K562 (cell line): ENCODE measurements around the gene RPS6KA2. TPM values are rescaled to one million over a fixed set of nuclear protein-coding genes. Genes with fewer than 3 reads are reported as not detected.

ENCODE experiments used
- ATAC-seq: fragments of 200-7000 bp; cut with Tn5 transposase; 3 replicates; pipeline ENCODE4 v1.9.1; 2020; ENCODE audit warnings: moderate library complexity
- BruUV-seq: library from RNA; stranded (reverse); fragments of 400-500 nt; replicated peaks from 2 replicates; lab custom pipeline; 2021; lab: Mats Ljungman, UMichigan
- CTCF ChIA-PET: fragments of 300-600 bp; formaldehyde crosslinking; extraction: SDS; loops from one replicate; lab custom pipeline; 2021; ENCODE audit warnings: low intra/inter-chr PET ratio; lab: Yijun Ruan, JAX
- POLR2A ChIA-PET: fragments of 300-600, 350-650 bp; sonication (Branson Sonifier 250); formaldehyde crosslinking; extraction: SDS; loops from one replicate; lab custom pipeline; 2021; ENCODE audit warnings: antibody characterized with exemption, inconsistent platforms; lab: Yijun Ruan, JAX
- DNase-seq, 4 experiments: peaks; one replicate each; pipeline versions ENCODE4 v3.0.0 to v3.0.0-alpha.2; 2011 to 2018; ENCODE audit warnings: low spot score in 3 of 4, mixed read lengths in 3 of 4; ENCODE audit errors: extremely low read depth in 1 of 4
- FAIRE-seq: peaks from 2 replicates; lab custom pipeline; 2011; peaks lifted over from hg19 to GRCh38; lab: Jason Lieb, UNC
- H2AFZ ChIP-seq: 2 replicates; pipeline ENCODE4 v1.6.0; 2011; ENCODE audit warnings: low read depth, low read length, control low read depth, inconsistent platforms
- H3K27ac ChIP-seq: fragments of 200-600 bp; 3 replicates; pipeline ENCODE4 v1.8.0; 2011; ENCODE audit warnings: low read depth, mild to moderate bottlenecking, control low read depth, inconsistent platforms, low read length, moderate library complexity, mixed read lengths; ENCODE audit errors: extremely low read depth
- H3K27me3 ChIP-seq, 2 experiments: fragments of 300-600 bp in 1 of 2; 2 replicates in 1 of 2; 3 replicates in 1 of 2; pipeline versions ENCODE4 v1.6.0 to v1.8.0; 2011; ENCODE audit warnings: inconsistent platforms in 2 of 2, low read length in 2 of 2, mild to moderate bottlenecking in 1 of 2, mixed read lengths in 1 of 2, moderate library complexity in 1 of 2; ENCODE audit not compliant: control insufficient read depth in 2 of 2, insufficient read depth in 2 of 2
- H3K36me3 ChIP-seq: fragments of 300-600 bp; 3 replicates; pipeline ENCODE4 v1.8.0; 2011; ENCODE audit warnings: mild to moderate bottlenecking, low read length, inconsistent platforms; ENCODE audit not compliant: control insufficient read depth, insufficient read depth
- H3K4me1 ChIP-seq, 2 experiments: fragments of 200-600 bp in 1 of 2; replicated peaks in 1 of 2; 2 replicates in 1 of 2; 3 replicates in 1 of 2; pipeline versions ENCODE4 v1.5.1 to v1.8.0; 2011; ENCODE audit warnings: inconsistent platforms in 2 of 2, low read length in 2 of 2, mild to moderate bottlenecking in 1 of 2, mixed read lengths in 1 of 2, moderate library complexity in 1 of 2; ENCODE audit not compliant: control insufficient read depth in 2 of 2, insufficient read depth in 2 of 2
- H3K4me2 ChIP-seq: 2 replicates; pipeline ENCODE4 v1.6.1; 2011; ENCODE audit warnings: low read length, control low read depth, inconsistent platforms, mixed read lengths; ENCODE audit not compliant: insufficient read depth
- H3K4me3 ChIP-seq: fragments of 200-600 bp; sonication (generic), shearing (Covaris generic); 2 replicates; pipeline ENCODE4 v1.5.1; 2016; ENCODE audit warnings: control low read depth, inconsistent platforms
- H3K79me2 ChIP-seq: fragments of 200-600 bp; 3 replicates; pipeline ENCODE4 v1.8.0; 2011; ENCODE audit warnings: low read length, inconsistent platforms; ENCODE audit not compliant: control insufficient read depth, insufficient read depth
- H3K9ac ChIP-seq, 2 experiments: 2 replicates each; pipeline versions ENCODE4 v1.6.0 to v1.6.1; 2011; ENCODE audit warnings: low read depth in 2 of 2, low read length in 2 of 2, control low read depth in 1 of 2, inconsistent platforms in 1 of 2, mild to moderate bottlenecking in 1 of 2, mixed read lengths in 1 of 2; ENCODE audit not compliant: insufficient read depth in 1 of 2
- H3K9me1 ChIP-seq: one replicate; pipeline ENCODE4 v1.6.0; 2011; ENCODE audit warnings: inconsistent platforms, mild to moderate bottlenecking, low read length, moderate library complexity; ENCODE audit not compliant: control insufficient read depth, insufficient read depth
- H3K9me3 ChIP-seq: replicated peaks from 2 replicates; pipeline ENCODE4 v1.5.1; 2011; ENCODE audit warnings: low read depth, low read length, inconsistent platforms; ENCODE audit not compliant: control insufficient read depth, insufficient read depth
- H4K20me1 ChIP-seq: replicated peaks from 2 replicates; pipeline ENCODE4 v1.6.1; 2011; ENCODE audit warnings: low read length, inconsistent platforms, mixed read lengths; ENCODE audit not compliant: control insufficient read depth, insufficient read depth
- CBX3 ChIP-seq, 2 experiments: IDR thresholded peaks; 1 replicate in 1 of 2; 2 replicates in 1 of 2; pipeline ENCODE4 v1.6.1; 2012; ENCODE audit warnings: inconsistent platforms in 2 of 2, low read length in 2 of 2, borderline replicate concordance in 1 of 2, control low read depth in 1 of 2
- DEAF1 ChIP-seq: fragments of 450-650 bp; formaldehyde crosslinking; IDR thresholded peaks from 2 replicates; pipeline ENCODE4 v1.4.0; 2020; ENCODE audit warnings: mild to moderate bottlenecking, moderate library complexity
- GTF2E2 ChIP-seq: fragments of 200-800 bp; sonication (Bioruptor generic); IDR thresholded peaks from 2 replicates; pipeline ENCODE4 v1.6.1; 2016; ENCODE audit warnings: missing genetic modification characterization, missing compliant biosample characterization
- KAT7 ChIP-seq: sonication (generic); formaldehyde crosslinking; IDR thresholded peaks from 2 replicates; pipeline ENCODE4 v1.8.0; 2022; ENCODE audit warnings: missing genetic modification reagents, mild to moderate bottlenecking, borderline replicate concordance
- LEF1 ChIP-seq: fragments of 450-650 bp; IDR thresholded peaks from 2 replicates; pipeline ENCODE4 v1.6.1; 2016; ENCODE audit warnings: mild to moderate bottlenecking
- NEUROD1 ChIP-seq: fragments of 150-350 bp; IDR thresholded peaks from 2 replicates; pipeline ENCODE4 v1.6.1; 2014; ENCODE audit warnings: borderline replicate concordance, low read length, low read depth; ENCODE audit not compliant: partially characterized antibody
- SP2 ChIP-seq: IDR thresholded peaks from 2 replicates; pipeline ENCODE4 v1.6.1; 2011; ENCODE audit warnings: mild to moderate bottlenecking, low read depth, low read length, moderate library complexity; ENCODE audit not compliant: poor library complexity, severe bottlenecking; ENCODE audit errors: extremely low read depth
- SRF ChIP-seq, 2 experiments: fragments of 250-450, 450-650 bp in 1 of 2; sonication (Bioruptor Pico) in 1 of 2; sonication (generic) in 1 of 2; formaldehyde crosslinking; IDR thresholded peaks; 2 replicates each; pipeline versions ENCODE4 v1.5.0 to v1.5.1; 2020 to 2022; ENCODE audit warnings: mild to moderate bottlenecking in 1 of 2, missing genetic modification reagents in 1 of 2
- ZBTB11 ChIP-seq, 3 experiments: fragments of 200-800 bp in 1 of 3; fragments of 250-450 bp in 1 of 3; fragments of 450-650 bp in 1 of 3; sonication (Bioruptor Pico) in 1 of 3; sonication (Bioruptor generic) in 1 of 3; formaldehyde crosslinking in 1 of 3; IDR thresholded peaks; 2 replicates each; pipeline versions ENCODE4 v1.6.1 to v1.8.0; 2016 to 2022; ENCODE audit warnings: mild to moderate bottlenecking in 2 of 3, missing genetic modification characterization in 2 of 3, missing compliant biosample characterization in 1 of 3, moderate library complexity in 1 of 3
- ZNF408 ChIP-seq: fragments of 250-450 bp; sonication (Bioruptor Pico); IDR thresholded peaks from 2 replicates; pipeline ENCODE4 v1.4.0; 2020; ENCODE audit warnings: low read depth, mild to moderate bottlenecking, moderate library complexity
- ZNF639 ChIP-seq, 2 experiments: fragments of 200-800 bp in 1 of 2; sonication (Bioruptor generic) in 1 of 2; sonication (generic) in 1 of 2; formaldehyde crosslinking in 1 of 2; IDR thresholded peaks in 1 of 2; conservative IDR thresholded peaks in 1 of 2; 2 replicates each; pipeline versions ENCODE4 v1.5.0 to v1.6.1; 2016 to 2020; ENCODE audit warnings: missing compliant biosample characterization in 1 of 2, missing genetic modification characterization in 1 of 2, missing genetic modification reagents in 1 of 2
- ZNF766 ChIP-seq: fragments of 200-800 bp; sonication (Bioruptor generic); conservative IDR thresholded peaks from 2 replicates; pipeline ENCODE4 v1.6.1; 2016; ENCODE audit warnings: missing genetic modification characterization, missing compliant biosample characterization
- WGBS: fragments of 100-300 bp; shearing (Covaris generic); methylation state at CpG from one replicate; pipeline ENCODE4 v1.1.6; 2016; ENCODE audit warnings: low coverage, mixed read lengths; ENCODE audit not compliant: insufficient coverage; ENCODE audit errors: missing lambda C conversion rate; 5-methylcytosine and 5-hydroxymethylcytosine counted together
- in situ Hi-C: fragments of 300-500 bp; cut with MboI; formaldehyde crosslinking; loops from 4 replicates; pipeline ENCODE4 v1.15.0; 2018; ENCODE audit warnings: inconsistent platforms, mixed read lengths
- intact Hi-C: fragments of 100-400 bp; cut with micrococcal nuclease; formaldehyde crosslinking; loops from 2 replicates; pipeline ENCODE4 v1.14.2; 2022
- polyA plus RNA-seq, 8 experiments: library from polyadenylated mRNA; depleted of rRNA in 4 of 8; stranded (reverse) in 5 of 8; unstranded in 3 of 8; fragments of >200 nt; fragmentation: Nextera tagmentation in 2 of 8; fragmentation: Illumina TruSeq in 1 of 8; extraction: Ambion mirVana in 2 of 8; extraction: Trizol in 1 of 8; gene quantifications; 2 replicates each; pipeline versions ENCODE4 v1.2.1 to v1.2.3, GENCODE V29; 2011 to 2014; ENCODE audit warnings: inconsistent platforms in 1 of 8, missing spikeins in 1 of 8
- total RNA-seq, 7 experiments: library from RNA; depleted of rRNA in 6 of 7; stranded (reverse); fragments of >200 nt in 6 of 7; fragmentation: Illumina TruSeq in 2 of 7; extraction: Trizol in 2 of 7; gene quantifications; 2 replicates each; pipeline versions ENCODE4 v1.2.1 to v1.2.3, GENCODE V29; 2011 to 2021; ENCODE audit warnings: low replicate concordance in 1 of 7

Gene RPS6KA2
- total and polyA plus RNA-seq, 9 of the 15 experiments (the other 6 are each of a cell fraction or from before 2014, with no cell fraction given) = 0.29 to 1.00 (median 0.53) TPM

- Histone ChIP-seq H3K36me3 (no peaks in the 10 kb centered on the region), H3K9me3 (no peaks in the 10 kb centered on the region; the same call in 1 of the 2 replicates), H3K27me3 (peaks cover 22 to 36% of the 10 kb centered on the region in 2 experiments; a peak in 4 of 5 replicates), H3K79me2 (no peaks in the 10 kb centered on the region), H3K9me1 (no peaks in the 10 kb centered on the region), H3K4me1 (no peaks in the 10 kb centered on the region), H3K9ac (no peak overlapping the region), H3K4me2 (no peak overlapping the region), H3K4me3 (no peak overlapping the region), H3K27ac (no peak overlapping the region), H4K20me1 (no peaks in the 10 kb centered on the region; the same call in 1 of the 2 replicates), H2AFZ (no peak overlapping the region)
- no TSS peak for BruUV-seq
- POLR2A ChIA-PET = interaction anchor here (0.7 kb wide), 1 partner anchor 522 kb away, joined by 3 read pairs; no protein-coding TSS in a partner anchor
- CTCF ChIA-PET = no interaction called here
- FAIRE-seq (no peak), ATAC-seq (no peak), DNase-seq (no peak)
- intact Hi-C loops = no loop called here
- 0% methylated on average over 3 of the region's 3 CpGs for WGBS
- in situ Hi-C loops = no loop called here
- TF ChIP-seq SP2 = no peak
- TF ChIP-seq ZBTB11 (CRISPR knock-in tag; IDR thresholded peaks at IDR 0.05) = no peak
- no peak for TF ChIP-seq CBX3 (IDR thresholded peaks at IDR 0.05; ENCODE audit: borderline replicate concordance in 1 of 2, low read length in 2 of 2)
- TF ChIP-seq ZNF408 (CRISPR knock-in tag) = no peak
- TF ChIP-seq NEUROD1 = no peak
- TF ChIP-seq DEAF1 (CRISPR knock-in tag) = no peak
- TF ChIP-seq ZNF766 = no peak
- TF ChIP-seq GTF2E2 (tag) = no peak
- no peak for TF ChIP-seq ZNF639 (CRISPR knock-in tag; conservative IDR thresholded peaks at IDR 0.05 in 1 of 2, IDR thresholded peaks at IDR 0.05 in 1 of 2)
- no peak for TF ChIP-seq KAT7 (CRISPR knock-in tag)
- no peak for TF ChIP-seq SRF (CRISPR knock-in tag; IDR thresholded peaks at IDR 0.05)
- TF ChIP-seq LEF1 = no peak
Measured at GRCh38 chr6:166642646-166643045, 15.6 kb upstream of the RPS6KA2 start.
